ENCODE data around the gene PRRG2.

PRRG2 gene

GRCh38 chr19:49590071-49590970, 9.2 kb downstream of the PRRG2 start:
- DNase-seq = peak; percentile 95

GRCh38 chr19:49590971-49591730, 10.0 kb downstream of the PRRG2 start, which contains the start of gene PRR12:
Gene PRR12, plus strand, starts transcription at chr19:49591182. Its CDS starts 473 bp downstream, at chr19:49591655.
- peak; percentile 91 for DNase-seq

DNA sequence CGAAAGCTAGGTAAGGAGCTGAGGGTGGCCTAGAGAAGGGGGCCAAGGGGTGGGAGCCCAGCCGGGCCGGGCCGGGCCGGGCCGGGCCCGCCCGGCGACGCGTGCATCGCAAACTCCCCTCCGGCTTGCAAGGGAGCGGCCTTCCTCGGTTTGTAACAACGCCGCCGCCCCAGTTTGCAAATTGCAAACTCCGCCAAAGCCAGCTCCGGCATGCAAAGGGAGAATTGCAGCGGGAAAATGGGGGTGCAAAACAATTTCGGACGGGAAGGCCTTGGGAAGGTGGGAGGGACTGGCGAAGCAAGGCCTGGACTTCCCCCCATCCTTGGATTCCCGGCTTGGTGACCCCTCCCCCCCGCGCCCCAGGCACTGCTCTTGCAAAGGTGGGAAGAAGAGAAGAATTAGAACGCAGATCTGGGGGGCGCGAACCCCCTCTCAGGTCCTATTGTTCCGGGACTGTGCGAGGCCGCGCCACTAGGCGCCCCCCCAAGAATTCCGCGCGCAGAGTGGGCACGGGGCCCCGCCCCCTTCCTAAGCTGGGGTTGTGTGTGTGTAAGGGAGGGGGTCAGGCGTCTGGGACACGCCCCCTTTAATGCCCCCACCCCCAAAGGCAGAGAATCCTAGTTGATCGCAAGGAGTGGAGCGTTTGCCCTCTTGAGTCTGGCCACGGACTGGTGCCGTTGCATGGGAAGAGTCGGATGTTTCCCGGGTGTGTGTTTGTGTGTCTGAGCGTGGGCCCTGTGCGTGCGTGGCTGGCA, 10.8 kb downstream of the PRRG2 start:
- DNase-seq = peak; percentile 68

DNA sequence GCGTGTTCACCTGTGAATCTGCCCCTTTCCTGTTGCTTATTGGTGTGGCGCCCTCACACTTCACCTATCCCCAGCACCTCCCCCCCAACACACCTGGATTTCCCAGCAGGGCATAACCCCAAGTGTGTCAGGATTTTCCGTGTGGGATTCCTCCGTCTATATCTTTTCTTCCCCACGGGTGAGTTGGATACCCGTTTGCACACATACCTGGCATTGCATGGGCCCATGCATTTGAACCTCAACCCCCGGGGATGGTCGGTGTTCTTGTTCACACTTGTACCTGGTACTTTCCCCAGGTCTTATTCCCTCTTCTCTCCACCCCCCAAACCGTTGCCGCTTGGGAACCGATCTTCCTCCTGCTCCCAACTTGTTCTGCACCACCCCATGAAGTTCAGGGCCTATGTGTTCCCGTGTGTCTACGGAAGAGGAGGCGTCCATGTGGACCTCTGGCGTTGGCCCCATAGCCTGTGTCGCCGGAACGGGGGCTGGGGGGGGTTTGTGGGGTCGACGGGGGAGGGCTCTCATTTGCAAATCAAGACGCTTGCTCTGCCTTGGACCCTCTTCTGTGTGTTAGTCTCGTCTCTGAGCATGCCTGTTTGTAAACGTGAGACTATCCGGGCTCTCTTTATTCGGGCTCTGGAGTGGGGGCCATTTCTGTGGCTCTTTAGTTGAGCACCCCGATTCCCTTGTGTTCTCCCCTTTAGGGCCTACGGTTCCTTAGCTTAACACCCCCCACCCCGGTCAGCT, 11.5 kb downstream of the PRRG2 start:
- DNase-seq = peak; percentile 35

GRCh38 chr19:49593233-49594113, 12.4 kb downstream of the PRRG2 start:
- peak; percentile 95 for DNase-seq

- no peak for DNase-seq
These were observed 13.3 kb downstream of the PRRG2 start for GRCh38 chr19:49594157-49594992.

- DNase-seq = peak; percentile 32
These were observed 14.1 kb downstream of the PRRG2 start for GRCh38 chr19:49594993-49595818.

- no peak for DNase-seq
These were observed 14.8 kb downstream of the PRRG2 start for GRCh38 chr19:49595819-49596404.

DNA sequence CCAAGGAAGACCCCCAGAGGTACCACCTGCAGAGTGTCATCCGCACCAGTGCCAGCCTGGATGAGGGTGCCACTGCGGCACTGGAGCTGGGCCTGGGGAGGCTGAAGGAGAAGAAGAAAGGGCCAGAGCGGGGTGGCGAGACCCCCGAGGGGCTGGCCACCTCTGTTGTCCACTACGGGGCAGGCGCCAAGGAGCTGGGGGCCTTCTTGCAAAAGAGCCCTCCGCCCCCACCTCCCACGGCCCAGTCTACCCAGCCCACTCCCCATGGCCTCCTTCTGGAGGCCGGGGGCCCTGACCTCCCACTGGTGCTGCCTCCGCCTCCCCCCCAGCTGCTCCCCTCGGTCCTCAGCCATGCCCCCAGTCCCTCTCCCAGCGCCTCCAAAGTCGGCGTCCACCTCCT, 15.3 kb downstream of the PRRG2 start:
- DNase-seq = no peak

DNA sequence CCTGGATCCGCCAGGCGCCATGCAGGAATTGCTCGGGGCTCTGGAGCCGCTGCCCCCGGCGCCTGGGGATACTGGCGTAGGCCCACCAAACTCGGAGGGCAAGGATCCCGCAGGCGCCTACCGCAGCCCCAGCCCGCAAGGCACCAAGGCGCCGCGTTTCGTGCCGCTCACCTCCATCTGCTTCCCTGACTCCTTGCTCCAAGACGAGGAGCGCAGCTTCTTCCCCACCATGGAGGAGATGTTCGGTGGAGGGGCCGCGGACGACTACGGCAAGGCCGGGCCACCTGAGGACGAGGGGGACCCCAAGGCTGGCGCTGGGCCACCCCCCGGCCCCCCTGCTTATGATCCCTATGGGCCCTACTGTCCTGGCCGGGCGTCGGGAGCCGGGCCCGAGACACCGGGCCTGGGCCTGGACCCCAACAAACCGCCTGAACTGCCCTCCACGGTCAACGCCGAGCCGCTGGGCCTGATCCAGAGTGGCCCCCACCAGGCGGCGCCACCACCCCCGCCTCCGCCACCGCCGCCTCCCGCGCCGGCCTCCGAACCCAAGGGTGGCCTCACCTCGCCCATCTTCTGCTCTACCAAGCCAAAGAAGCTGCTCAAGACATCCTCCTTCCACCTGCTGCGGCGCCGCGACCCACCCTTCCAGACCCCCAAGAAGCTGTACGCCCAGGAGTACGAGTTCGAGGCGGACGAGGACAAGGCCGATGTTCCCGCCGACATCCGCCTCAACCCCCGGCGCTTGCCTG, 16.0 kb downstream of the PRRG2 start:
- DNase-seq = no peak

- no peak for DNase-seq
These were observed 16.5 kb downstream of the PRRG2 start for GRCh38 chr19:49597703-49597974.

DNA sequence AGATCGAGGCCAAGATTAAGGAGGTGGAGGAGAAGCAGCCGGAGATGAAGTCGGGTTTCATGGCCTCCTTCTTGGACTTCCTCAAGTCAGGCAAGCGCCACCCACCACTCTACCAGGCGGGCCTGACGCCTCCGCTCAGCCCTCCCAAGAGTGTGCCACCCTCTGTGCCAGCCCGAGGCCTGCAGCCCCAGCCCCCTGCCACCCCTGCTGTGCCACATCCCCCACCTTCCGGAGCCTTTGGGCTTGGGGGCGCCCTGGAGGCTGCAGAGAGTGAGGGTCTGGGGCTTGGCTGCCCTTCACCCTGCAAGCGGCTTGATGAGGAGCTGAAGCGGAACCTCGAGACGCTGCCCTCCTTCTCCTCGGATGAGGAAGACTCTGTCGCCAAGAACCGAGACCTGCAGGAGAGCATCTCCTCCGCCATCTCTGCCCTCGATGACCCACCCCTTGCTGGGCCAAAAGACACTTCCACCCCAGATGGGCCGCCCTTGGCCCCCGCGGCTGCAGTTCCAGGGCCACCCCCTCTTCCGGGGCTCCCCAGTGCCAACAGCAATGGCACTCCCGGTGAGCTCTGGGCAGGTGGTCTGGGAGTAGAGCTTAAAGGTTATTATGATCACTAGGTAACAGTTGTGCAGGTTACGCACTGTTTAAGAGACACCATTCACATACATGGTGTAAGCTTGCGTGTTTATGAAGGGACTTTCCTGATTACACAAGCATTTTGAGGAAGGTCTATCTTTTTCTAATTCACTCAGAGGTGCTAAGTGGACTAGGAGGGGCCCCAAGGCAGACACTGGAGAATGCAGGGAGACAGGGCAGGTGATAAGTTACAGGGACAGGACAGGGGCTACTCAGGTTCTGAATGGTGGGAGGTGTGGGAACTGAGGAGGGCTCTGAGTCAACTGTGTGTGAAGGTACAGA, 18.5 kb downstream of the PRRG2 start:
- no peak for DNase-seq

GRCh38 chr19:49601482-49602038, 20.4 kb downstream of the PRRG2 start:
- DNase-seq = no peak

DNA sequence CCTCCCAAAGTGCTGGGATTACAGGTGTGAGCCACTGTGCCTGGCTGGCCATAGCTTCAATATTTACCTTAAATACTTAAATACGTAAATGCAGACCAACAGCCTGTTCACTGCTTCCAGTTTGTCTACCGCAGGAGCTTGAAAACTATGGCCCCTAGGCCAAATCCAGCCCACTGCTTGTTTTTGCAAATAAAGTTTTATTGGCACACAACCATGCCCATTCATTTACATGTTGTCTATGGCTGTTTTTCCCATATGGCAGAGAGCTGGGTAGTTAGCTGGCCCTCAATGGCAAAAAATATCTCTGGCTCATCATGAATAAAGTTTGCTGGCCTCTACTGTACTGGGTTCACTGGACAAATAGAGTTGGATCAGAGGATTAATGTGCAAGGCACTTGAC, 21.7 kb downstream of the PRRG2 start:
- no peak for DNase-seq

GRCh38 chr19:49605605-49606004, 24.5 kb downstream of the PRRG2 start:
- DNase-seq = no peak

- DNase-seq = no peak
These were observed 28.5 kb downstream of the PRRG2 start for GRCh38 chr19:49609499-49610092.

- DNase-seq = no peak
These were observed 32.3 kb downstream of the PRRG2 start for GRCh38 chr19:49613374-49613773.
